HT-29 (cell line): Measurements from ENCODE around the gene STAB2. TPM values are rescaled to one million over a fixed set of nuclear protein-coding genes. Genes with fewer than 3 reads are reported as not detected.

Source experiments
- DNase-seq: peaks from one replicate; pipeline ENCODE4 v3.0.0-alpha.2; 2015; ENCODE audit warnings: low spot score
- total RNA-seq: library from RNA; depleted of rRNA; stranded (reverse); fragments of >200 nt; shearing (Covaris generic); gene quantifications from 2 replicates; pipeline ENCODE4 v1.2.3, GENCODE V29; 2014; rRNA removed

The STAB2 gene, protein sequence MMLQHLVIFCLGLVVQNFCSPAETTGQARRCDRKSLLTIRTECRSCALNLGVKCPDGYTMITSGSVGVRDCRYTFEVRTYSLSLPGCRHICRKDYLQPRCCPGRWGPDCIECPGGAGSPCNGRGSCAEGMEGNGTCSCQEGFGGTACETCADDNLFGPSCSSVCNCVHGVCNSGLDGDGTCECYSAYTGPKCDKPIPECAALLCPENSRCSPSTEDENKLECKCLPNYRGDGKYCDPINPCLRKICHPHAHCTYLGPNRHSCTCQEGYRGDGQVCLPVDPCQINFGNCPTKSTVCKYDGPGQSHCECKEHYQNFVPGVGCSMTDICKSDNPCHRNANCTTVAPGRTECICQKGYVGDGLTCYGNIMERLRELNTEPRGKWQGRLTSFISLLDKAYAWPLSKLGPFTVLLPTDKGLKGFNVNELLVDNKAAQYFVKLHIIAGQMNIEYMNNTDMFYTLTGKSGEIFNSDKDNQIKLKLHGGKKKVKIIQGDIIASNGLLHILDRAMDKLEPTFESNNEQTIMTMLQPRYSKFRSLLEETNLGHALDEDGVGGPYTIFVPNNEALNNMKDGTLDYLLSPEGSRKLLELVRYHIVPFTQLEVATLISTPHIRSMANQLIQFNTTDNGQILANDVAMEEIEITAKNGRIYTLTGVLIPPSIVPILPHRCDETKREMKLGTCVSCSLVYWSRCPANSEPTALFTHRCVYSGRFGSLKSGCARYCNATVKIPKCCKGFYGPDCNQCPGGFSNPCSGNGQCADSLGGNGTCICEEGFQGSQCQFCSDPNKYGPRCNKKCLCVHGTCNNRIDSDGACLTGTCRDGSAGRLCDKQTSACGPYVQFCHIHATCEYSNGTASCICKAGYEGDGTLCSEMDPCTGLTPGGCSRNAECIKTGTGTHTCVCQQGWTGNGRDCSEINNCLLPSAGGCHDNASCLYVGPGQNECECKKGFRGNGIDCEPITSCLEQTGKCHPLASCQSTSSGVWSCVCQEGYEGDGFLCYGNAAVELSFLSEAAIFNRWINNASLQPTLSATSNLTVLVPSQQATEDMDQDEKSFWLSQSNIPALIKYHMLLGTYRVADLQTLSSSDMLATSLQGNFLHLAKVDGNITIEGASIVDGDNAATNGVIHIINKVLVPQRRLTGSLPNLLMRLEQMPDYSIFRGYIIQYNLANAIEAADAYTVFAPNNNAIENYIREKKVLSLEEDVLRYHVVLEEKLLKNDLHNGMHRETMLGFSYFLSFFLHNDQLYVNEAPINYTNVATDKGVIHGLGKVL (N-terminal part only)
- total RNA-seq: 0.05 TPM in 1 of 2 replicates, not detected in the other

DNA sequence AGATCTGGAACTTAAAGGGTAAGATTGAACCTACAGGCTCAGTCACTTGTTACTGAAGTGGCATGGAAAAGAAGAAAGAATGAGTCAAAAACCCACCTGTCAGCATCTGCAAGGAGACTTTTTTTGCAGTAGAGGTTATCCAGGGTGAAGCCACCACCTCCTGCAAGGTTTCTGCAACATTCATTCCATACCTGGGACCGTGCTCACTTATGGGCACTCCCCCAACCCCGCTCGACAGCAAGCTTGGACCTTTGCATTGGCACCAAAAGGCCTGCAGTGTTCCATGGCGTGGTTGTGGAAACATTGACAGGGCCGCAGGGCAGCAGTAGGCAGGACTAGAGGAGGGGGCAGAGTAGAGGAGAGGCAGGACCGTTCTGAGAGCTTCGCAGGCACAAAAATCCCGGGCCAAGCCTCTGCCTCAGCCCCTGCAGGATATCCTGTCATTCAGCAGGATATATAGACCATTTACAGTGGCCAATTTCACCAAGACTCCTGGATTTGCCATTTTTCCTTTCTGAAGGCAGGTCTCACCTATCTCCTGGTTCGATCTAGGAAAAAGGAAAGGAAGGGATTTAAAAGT, at the start of gene STAB2:
STAB2 (plus strand) TSS at position 483 of the 580 bp plus-strand sequence. CDS start 204 bp downstream, outside the sequence.
- no peak for DNase-seq

DNA sequence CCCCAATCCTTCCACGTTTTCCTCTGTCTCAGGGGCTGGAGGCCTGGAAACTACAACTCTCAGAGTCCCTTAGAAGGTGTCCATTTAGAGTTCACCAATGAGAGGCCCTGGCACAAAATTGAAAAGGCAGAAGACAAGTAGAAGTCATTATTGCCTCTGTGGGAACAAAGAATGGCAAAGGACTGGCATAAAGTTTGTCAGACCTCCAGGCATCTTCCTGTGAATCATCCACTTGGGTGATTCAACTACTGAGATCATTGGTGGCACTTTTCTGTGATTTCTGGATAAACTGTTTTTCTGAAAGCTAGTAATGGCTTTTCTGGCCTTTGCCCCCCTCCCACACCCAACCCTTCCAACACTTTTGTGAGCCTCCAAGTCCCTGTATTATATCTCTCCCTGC, 48.7 kb upstream of the STAB2 start:
- DNase-seq: no peak

GRCh38 chr12:103540319-103540718, 46.8 kb upstream of the STAB2 start:
- DNase-seq: no peak

DNA sequence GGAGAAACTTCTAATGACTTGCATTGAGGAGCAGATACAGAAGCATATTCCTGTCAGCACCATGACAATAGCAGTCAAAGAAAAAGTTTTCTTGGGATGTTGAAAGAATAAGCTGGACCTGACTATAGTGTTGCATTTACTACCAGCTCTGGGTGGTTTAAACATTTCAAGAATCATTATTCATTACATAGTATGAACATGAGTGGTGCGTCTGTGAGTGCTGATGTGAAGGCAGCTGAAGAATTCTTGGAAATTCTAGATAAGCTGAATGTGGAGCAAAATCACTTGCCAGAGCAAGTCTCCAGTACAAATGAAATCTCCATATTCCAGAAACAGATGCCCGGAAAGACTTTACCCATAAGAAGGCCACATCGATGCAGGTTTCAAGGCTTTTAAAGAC, 45.0 kb upstream of the STAB2 start:
- no peak for DNase-seq

DNA sequence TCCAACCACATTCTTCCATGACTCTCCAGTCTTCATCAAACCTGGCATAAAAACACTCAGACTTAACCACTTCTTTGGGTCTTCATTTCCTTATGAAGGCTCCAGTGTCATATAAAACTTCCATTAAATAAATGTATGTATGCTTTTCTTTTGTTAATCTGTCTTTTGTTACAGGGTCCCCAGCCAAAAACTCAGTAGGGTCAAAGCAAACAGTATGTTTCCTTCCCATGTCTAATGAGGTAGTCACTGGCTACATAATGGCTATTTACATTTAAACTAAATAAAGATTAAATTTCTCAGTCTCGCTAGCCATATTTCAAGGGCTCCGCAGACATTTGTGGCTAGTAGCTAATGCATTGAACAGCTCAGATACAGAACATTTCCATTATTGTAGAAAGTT, 40.1 kb upstream of the STAB2 start:
- no peak for DNase-seq

DNA sequence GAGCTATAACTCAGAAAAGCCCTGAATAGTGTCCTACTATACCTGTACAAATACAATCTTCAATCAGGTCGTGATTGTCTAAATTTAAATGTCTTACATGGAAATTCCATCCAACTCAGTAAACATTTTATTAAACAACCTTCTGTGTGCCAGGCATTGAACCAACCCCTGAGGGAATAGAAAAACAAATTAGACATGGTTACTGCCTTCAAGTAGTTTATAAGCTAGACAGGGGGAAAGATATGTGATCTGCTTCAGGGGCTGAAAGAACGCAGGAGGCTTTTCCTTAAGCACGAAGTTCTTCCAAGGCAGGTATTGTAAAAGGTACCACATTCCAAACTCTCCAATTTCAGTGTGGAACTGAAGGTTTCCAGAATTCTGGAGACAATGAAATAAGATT, 39.7 kb upstream of the STAB2 start:
- no peak for DNase-seq

DNA sequence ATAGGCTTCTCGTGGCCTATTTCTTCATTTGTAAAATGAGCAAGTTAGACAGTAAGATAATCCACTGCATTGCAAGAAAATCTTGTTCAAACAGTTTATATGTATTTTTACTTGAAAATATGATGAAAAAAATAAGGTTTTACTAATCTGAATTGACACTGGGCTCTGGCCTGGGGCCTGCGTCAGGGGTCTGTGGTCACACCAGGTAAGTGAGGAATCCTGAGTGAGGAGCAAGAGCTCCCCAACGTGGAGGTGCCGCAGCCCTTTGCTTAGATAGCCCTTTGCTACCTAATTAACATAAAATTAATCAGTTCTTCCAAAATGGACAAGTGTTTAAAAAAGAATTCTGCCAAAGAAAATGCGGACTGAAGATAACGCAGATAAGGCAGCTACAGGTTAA, 39.1 kb upstream of the STAB2 start:
- no peak for DNase-seq

DNA sequence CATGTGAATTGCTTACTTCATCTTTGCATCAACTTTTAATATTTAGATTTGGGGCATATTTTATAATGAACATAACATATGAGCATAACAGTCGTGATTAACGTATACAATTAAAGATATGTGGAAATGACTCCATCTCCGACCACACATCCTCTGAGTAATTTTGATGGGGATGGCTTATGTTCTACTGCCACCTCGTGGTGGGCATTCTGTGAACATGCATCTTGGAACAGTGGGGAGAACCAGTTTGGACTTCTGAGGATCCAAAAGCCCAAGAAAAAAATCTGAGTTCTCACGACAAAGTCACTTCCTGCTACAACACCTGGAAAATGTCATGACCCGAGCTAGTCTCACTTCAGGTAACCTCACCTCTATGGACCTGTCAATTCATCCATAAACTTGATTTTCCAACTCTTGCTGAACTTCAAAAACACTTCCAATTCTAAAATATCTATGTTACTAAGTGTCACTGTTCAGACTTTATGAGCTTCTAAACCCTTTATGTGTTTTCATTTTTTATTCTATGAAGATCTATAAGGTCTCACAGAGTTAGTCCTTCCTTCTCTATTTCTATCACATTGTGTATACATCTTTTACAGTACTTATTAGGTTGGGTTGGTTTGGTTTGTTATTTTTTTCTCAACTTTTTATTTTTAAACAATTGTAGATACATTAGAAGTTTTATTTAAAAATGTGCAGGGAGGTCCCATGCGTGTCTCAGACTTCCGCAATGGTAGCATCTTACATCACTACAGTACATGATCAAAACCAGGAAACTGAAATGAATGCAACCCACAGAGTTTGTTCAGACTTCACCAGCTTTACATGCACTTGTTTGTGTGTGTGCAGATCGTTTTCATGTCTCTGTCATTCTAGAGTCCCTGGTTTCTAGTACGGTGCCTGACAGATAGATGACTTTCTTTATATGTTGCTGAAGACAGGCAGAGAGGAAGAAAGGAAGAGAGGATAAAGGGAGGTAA, 38.2 kb upstream of the STAB2 start:
- peak; percentile 92 for DNase-seq

- no peak for DNase-seq
Observed at GRCh38 chr12:103556890-103557627, 30.0 kb upstream of the STAB2 start.

GRCh38 chr12:103557628-103558010, 29.5 kb upstream of the STAB2 start:
- DNase-seq: no peak

DNA sequence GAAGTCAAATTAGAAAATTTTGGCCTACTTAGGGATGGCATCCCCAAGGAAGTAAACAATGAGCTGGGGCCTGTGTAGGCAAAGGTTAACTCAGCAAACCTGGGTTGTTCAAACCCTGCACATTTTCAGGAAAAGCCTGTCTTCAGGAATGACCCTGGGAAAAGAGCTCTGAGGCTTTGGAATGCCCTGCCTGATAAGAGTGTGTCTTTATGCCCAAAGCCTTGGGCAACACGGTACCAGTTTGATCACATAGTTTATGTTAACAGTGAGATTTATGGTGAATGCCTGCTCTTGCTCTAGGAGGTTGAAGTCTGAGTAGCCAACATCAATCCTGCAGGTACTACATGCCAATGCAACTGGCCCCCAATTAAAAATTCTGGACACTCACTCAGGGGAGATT, 28.2 kb upstream of the STAB2 start:
- DNase-seq: no peak

DNA sequence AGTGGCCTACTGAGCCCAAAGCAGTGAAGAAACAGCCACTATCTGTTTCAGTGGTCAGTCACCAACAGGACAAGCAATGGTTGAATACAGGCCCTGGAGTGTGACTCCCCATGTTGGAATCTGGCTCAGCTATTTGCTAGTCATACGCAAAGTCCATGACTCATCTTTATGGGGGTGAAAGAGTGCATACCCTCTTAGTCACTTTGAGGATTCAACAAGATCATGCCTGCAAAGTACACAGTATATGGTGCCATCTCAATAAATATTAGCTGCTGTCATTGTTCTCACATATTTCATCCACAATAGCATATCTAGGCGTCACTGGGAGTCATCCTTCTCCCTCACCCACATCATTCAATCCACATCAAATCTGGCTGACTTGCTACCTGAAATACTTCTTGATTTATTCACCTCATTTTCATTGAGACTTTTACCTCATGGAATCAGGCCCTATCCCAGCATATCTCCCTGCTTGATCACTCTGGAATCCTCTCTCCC, 26.4 kb upstream of the STAB2 start:
- peak; percentile 67 for DNase-seq

DNA sequence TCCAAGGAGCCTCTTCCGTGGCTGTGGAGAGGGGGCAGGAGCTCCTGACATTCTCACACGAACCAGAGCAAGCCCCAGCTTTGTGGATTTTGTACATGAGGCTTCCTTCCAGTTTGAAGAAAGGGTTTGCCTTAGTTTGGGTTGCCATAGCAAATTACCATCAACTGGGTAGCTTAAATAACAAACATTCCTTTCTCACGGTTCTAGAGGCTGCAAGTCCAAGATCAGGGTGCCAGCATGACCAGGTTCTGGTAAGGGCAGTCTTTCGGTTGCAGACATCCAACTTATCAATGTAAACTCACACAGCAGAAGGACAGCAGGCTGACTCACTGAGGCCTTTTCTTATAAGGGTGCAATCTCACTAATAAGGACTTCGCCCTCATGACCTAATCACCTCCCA, 25.9 kb upstream of the STAB2 start:
- DNase-seq: no peak

DNA sequence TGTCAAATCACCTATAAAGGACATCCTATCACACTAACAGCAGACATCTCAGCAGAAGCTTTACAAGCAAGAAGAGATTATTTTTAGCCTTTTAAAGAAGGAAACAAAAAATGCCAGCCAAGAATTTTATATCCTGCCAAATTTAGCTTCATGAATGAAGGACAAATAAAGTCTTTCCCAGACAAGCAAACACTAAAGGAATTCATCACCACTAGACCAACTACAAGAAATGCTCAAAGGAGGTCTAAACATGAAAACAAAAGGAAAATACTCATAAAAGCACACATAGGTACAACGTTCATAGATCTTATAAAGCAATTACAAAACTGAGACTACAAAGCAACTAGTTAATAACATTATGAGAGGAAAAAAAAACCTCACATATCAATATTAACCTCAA, 20.7 kb upstream of the STAB2 start:
- no peak for DNase-seq

- no peak for DNase-seq
Observed at GRCh38 chr12:103569278-103569677, 17.8 kb upstream of the STAB2 start.

DNA sequence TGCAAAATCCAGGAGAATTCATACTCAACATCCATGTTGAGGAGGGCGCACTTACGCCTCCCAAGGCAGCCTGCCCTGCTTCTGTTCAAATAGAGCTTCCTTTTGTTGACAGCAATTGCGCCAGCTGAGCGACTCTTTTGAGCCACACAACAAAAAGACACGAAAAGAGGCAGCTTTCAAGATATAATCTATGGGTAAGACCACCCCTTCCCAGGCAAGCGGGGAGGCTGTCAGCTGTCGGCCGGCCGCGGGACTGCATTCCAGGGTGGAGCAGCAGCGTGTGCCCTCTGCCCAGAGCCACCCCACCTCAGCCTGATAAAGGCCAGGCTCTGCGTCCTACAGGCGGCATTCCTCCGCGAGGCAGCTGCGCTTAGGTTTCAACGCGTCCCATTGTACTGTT, 15.8 kb upstream of the STAB2 start:
- DNase-seq: peak; percentile 89

- DNase-seq: no peak
Observed at GRCh38 chr12:103572312-103573045, 14.6 kb upstream of the STAB2 start.

GRCh38 chr12:103573185-103573584, 13.9 kb upstream of the STAB2 start:
- DNase-seq: no peak

GRCh38 chr12:103578926-103579325, 8.1 kb upstream of the STAB2 start:
- no peak for DNase-seq
